Measurements from ENCODE around the gene MNT.

The MNT gene

DNA sequence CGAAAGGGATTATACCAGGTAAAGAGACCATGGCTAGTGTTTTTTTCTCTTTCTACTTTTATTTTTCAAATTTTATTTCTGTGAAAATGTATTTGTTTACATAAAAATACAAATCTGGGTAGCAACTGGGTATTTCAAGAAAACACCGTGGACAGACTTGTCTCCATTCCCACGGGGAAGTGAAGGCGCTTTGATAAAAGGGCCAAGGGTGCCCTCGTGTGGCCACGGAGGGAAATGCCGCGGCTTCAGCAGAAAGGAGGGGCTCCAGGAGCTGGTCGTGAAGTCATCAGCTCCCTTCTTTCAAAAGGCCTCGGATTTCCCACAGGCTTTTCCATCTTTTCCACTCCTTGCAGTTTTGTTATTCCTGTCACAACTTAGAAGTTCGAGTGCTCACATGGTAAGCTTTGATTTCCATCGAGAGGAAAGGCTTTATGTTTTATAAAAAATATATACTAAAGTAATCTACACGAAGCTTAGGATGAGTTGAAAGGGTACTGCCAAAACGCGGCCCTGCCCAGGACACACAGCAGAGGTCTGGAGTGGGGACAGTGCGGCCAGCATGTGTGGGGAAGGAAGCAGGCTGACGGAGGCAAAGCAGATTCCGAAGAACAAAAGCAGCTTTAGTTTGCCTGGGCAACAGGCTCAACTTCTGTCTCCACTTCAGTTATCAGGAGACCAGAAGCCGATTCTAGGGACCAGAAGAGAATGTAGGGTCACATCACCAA is 15.3 kb upstream of the MNT start:
- TF ChIP-seq SPI1 (IDR thresholded peaks at IDR 0.05; ENCODE audit: borderline replicate concordance, low read depth) = no peak
- TF ChIP-seq, protein P1, sequence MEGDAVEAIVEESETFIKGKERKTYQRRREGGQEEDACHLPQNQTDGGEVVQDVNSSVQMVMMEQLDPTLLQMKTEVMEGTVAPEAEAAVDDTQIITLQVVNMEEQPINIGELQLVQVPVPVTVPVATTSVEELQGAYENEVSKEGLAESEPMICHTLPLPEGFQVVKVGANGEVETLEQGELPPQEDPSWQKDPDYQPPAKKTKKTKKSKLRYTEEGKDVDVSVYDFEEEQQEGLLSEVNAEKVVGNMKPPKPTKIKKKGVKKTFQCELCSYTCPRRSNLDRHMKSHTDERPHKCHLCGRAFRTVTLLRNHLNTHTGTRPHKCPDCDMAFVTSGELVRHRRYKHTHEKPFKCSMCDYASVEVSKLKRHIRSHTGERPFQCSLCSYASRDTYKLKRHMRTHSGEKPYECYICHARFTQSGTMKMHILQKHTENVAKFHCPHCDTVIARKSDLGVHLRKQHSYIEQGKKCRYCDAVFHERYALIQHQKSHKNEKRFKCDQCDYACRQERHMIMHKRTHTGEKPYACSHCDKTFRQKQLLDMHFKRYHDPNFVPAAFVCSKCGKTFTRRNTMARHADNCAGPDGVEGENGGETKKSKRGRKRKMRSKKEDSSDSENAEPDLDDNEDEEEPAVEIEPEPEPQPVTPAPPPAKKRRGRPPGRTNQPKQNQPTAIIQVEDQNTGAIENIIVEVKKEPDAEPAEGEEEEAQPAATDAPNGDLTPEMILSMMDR (IDR thresholded peaks at IDR 0.05; ENCODE audit: insufficient read depth, low read length) = peak; percentile 42
- H3K4me3 ChIP-seq (replicated peaks; ENCODE audit: insufficient read depth, low read length) = no peak overlapping the region
- DNase-seq (ENCODE audit: low read depth in 1 of 2, low spot score in 1 of 2) = peak in 1 of 2 experiments; percentile 63
- no peaks in the 10 kb centered on the region for H3K27me3 ChIP-seq (ENCODE audit: insufficient read depth, poor library complexity, severe bottlenecking)
- 0 out of 2 replicates have a peak overlapping the region, but pooled peaks have one; percentile 21 for H3K27ac ChIP-seq (replicated peaks)

DNA sequence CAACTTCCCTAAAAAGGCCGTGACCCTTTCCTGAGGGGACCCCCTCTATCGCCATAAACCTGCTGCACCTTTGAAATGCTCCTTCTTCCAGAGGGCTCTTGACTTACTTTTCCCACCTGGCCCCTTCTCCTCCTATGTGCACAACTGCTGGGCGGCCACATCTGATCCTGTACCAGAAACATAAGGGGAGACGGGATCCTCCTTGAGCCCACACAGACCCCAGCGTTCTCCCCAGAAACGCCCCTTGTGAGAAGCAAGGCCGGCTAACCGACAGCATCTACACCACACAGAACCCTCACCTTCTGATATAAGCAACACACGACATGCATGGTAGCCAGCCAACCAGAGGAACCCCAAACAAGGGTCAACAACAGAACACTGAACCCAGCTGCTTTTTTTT is 14.2 kb upstream of the MNT start:
- DNase-seq (ENCODE audit: low read depth in 1 of 2, low spot score in 1 of 2) = no peak
- Histone ChIP-seq H3K27me3 (ENCODE audit: insufficient read depth, poor library complexity, severe bottlenecking) (no peaks in the 10 kb centered on the region), H3K4me3 (replicated peaks; ENCODE audit: insufficient read depth, low read length) (no peak overlapping the region), H3K27ac (replicated peaks) (no peak overlapping the region)
- TF ChIP-seq, protein P1 (IDR thresholded peaks at IDR 0.05; ENCODE audit: insufficient read depth, low read length) = no peak
- no peak for TF ChIP-seq SPI1 (IDR thresholded peaks at IDR 0.05; ENCODE audit: borderline replicate concordance, low read depth)
- TF ChIP-seq POLR2AphosphoS5 (IDR thresholded peaks at IDR 0.05; ENCODE audit: low read depth) = no peak
- no peak for TF ChIP-seq GABPA (IDR thresholded peaks at IDR 0.05; ENCODE audit: low read depth)
- TF ChIP-seq, protein P2, sequence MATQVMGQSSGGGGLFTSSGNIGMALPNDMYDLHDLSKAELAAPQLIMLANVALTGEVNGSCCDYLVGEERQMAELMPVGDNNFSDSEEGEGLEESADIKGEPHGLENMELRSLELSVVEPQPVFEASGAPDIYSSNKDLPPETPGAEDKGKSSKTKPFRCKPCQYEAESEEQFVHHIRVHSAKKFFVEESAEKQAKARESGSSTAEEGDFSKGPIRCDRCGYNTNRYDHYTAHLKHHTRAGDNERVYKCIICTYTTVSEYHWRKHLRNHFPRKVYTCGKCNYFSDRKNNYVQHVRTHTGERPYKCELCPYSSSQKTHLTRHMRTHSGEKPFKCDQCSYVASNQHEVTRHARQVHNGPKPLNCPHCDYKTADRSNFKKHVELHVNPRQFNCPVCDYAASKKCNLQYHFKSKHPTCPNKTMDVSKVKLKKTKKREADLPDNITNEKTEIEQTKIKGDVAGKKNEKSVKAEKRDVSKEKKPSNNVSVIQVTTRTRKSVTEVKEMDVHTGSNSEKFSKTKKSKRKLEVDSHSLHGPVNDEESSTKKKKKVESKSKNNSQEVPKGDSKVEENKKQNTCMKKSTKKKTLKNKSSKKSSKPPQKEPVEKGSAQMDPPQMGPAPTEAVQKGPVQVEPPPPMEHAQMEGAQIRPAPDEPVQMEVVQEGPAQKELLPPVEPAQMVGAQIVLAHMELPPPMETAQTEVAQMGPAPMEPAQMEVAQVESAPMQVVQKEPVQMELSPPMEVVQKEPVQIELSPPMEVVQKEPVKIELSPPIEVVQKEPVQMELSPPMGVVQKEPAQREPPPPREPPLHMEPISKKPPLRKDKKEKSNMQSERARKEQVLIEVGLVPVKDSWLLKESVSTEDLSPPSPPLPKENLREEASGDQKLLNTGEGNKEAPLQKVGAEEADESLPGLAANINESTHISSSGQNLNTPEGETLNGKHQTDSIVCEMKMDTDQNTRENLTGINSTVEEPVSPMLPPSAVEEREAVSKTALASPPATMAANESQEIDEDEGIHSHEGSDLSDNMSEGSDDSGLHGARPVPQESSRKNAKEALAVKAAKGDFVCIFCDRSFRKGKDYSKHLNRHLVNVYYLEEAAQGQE (IDR thresholded peaks at IDR 0.05; ENCODE audit: insufficient replicate concordance, low read depth) = no peak

DNA sequence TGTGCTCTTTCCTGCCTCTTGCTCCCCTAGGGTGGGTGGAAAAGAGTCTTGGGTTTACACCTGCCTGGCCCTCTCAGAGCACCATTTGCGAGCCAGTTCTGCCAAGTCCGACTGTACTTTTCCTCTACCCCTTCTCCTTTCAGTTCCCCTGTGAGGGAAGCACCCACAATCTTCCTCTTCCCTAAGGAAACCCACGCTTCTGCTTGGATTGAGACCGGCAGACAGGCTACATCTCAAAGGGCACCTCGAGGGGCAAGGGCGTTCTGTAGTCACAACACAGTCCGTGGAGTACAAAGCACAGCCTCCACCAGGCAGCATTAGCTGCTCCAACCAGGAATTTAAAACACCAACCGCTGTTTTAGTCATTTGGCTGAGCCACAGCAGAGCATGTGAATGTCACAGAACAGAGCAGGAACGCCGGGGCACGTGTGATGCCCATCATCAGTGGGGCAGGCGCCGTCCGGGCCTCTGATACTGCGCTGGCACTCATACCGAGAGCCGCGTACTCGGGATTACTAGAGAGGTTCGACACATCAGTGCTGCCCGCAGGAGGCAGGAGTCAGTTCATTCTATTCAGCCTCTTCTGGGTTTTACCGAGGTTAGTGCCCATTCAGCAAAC is 13.7 kb upstream of the MNT start:
- TF ChIP-seq, protein P2 (IDR thresholded peaks at IDR 0.05; ENCODE audit: insufficient replicate concordance, low read depth) = no peak
- TF ChIP-seq SPI1 (IDR thresholded peaks at IDR 0.05; ENCODE audit: borderline replicate concordance, low read depth) (no peak), GABPA (IDR thresholded peaks at IDR 0.05; ENCODE audit: low read depth) (no peak)
- Histone ChIP-seq H3K4me3 (replicated peaks; ENCODE audit: insufficient read depth, low read length) (no peak overlapping the region), H3K27me3 (ENCODE audit: insufficient read depth, poor library complexity, severe bottlenecking) (no peaks in the 10 kb centered on the region), H3K27ac (replicated peaks) (no peak overlapping the region)
- DNase-seq (ENCODE audit: low read depth in 1 of 2, low spot score in 1 of 2) = no peak

DNA sequence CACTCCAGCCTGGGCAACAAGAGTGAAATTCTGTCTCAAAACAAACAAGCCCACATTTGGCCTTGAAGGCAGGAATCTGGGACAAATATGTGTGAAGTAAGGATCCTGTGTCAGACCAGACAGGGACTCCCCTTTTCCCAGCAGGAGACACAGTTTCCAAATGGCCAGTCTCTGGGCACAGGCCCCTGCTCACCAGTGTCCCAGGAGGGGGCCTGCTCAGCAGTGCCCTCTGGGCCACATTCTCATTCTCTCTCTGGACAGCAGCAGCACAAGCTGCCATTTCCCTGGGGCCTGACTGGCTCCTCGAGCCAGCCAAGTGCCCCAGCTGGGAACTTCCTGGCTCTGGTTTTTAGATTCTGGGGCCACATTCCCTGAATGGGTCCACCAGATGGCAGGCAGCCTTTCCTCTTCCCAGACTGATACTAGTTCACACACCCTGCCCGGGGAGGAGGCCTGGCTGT is 11.7 kb upstream of the MNT start:
- Histone ChIP-seq H3K4me3 (replicated peaks; ENCODE audit: insufficient read depth, low read length) (no peak overlapping the region), H3K27me3 (ENCODE audit: insufficient read depth, poor library complexity, severe bottlenecking) (no peaks in the 10 kb centered on the region), H3K27ac (replicated peaks) (no peak overlapping the region)
- TF ChIP-seq, protein P1 (IDR thresholded peaks at IDR 0.05; ENCODE audit: insufficient read depth, low read length) = no peak
- TF ChIP-seq, protein P2 (IDR thresholded peaks at IDR 0.05; ENCODE audit: insufficient replicate concordance, low read depth) = no peak
- TF ChIP-seq GABPA (IDR thresholded peaks at IDR 0.05; ENCODE audit: low read depth) (no peak), POLR2AphosphoS5 (IDR thresholded peaks at IDR 0.05; ENCODE audit: low read depth) (no peak), SPI1 (IDR thresholded peaks at IDR 0.05; ENCODE audit: borderline replicate concordance, low read depth) (no peak)
- DNase-seq (ENCODE audit: low read depth in 1 of 2, low spot score in 1 of 2) = no peak
